ENCODE measurements around the gene SEC61G. TPM values are rescaled to one million over a fixed set of nuclear protein-coding genes. Genes with fewer than 3 reads are reported as not detected.

The SEC61G gene
- polyA plus RNA-seq, 2 of the 4 experiments (the other 2 are of a cell fraction): 356 to 421 TPM

DNA sequence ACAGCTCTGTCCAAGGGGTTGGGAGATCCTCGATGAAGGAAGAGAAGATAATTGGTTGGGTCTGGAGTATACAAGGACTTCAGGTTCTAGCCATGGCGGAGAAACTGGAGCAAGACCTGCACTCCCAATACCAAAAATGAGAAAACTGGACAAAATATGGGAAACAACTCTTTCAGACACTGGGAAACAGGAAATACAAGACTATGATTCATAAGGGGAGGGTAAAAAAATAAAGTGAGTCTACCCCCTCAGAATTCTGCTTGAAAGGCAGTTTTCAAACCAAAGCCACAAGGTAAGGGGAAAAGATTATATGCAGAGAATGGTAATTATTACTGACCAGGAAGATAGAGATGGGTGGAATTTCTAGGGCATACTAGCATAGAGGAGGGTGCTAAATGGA is 10.2 kb upstream of the SEC61G start:
- Histone ChIP-seq H3K4me2 (no peak overlapping the region), H3K27ac (no peak overlapping the region), H3K4me3 (no peak overlapping the region), H3K4me1 (peaks cover 6% of the 10 kb centered on the region; the same call in 2 of the 3 replicates), H3K9me3 (no peaks in the 10 kb centered on the region)
- FAIRE-seq: no peak
- 67% methylated on average over 2 of the region's 2 CpGs for WGBS (ENCODE audit: missing lambda C conversion rate)
- TF ChIP-seq RFX5 (IDR thresholded peaks at IDR 0.05) (no peak), POLR2A (IDR thresholded peaks at IDR 0.05; ENCODE audit: low read length) (no peak), ESRRA (IDR thresholded peaks at IDR 0.05; ENCODE audit: borderline replicate concordance, low read length) (no peak), HDAC2 (IDR thresholded peaks at IDR 0.05) (no peak), MYC (IDR thresholded peaks at IDR 0.05; ENCODE audit: borderline replicate concordance, low read length) (no peak), MAFK (IDR thresholded peaks at IDR 0.05; ENCODE audit: partially characterized antibody) (peak; percentile 25), EP300 (IDR thresholded peaks at IDR 0.05) (no peak), SREBF2 (IDR thresholded peaks at IDR 0.05) (no peak)
- DNase-seq (ENCODE audit: low read depth in 1 of 2, low spot score in 1 of 2): no peak
- no peak for ATAC-seq
- CTCF ChIA-PET: interaction anchor here (1.1 to 33.9 kb wide), 3 partner anchors 287 to 501 kb away, joined by 4 to 742 read pairs (median 4); no protein-coding TSS in a partner anchor
- POLR2A ChIA-PET: interaction anchor here (1.6 kb wide), 1 partner anchor 10 kb away, joined by 6 read pairs; the partner anchor contains the start of gene SEC61G

DNA sequence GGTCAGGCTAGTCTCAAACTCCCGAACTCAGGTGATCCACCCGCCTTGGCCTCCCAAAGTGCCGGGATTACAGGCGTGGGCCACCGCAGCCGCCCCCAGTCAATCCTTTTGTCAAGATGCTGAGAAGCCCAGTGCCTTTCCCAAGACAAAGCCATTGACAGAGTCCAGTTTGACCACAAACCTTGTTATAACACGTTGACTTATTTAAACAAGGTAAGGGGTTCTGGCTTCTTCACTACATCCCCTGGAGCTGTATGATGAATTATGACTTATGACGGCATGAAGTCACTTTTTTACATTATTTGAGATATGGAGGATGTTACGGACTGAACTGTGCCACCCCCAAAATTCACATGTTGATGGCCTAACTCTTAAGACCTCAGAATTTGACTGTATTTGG is 5.8 kb upstream of the SEC61G start:
- FAIRE-seq: no peak
- Histone ChIP-seq H3K9me3 (no peaks in the 10 kb centered on the region), H3K4me1 (0 out of 3 replicates have a peak, but pooled peaks cover 4% of the 10 kb centered on the region), H3K27ac (no peak overlapping the region), H3K4me3 (no peak overlapping the region), H3K4me2 (no peak overlapping the region)
- TF ChIP-seq RARB (CRISPR knock-in tag; IDR thresholded peaks at IDR 0.05) (no peak), MAFK (IDR thresholded peaks at IDR 0.05; ENCODE audit: partially characterized antibody) (no peak), MAZ (IDR thresholded peaks at IDR 0.05; ENCODE audit: borderline replicate concordance, low read depth, low read length) (no peak), ZNF302 (CRISPR knock-in tag; IDR thresholded peaks at IDR 0.05) (no peak), CHD2 (IDR thresholded peaks at IDR 0.05; ENCODE audit: low read length, partially characterized antibody) (no peak), KDM1A (IDR thresholded peaks at IDR 0.05; ENCODE audit: low read depth) (no peak), FOSL2 (IDR thresholded peaks at IDR 0.05) (no peak), FOSL2 (CRISPR knock-in tag; IDR thresholded peaks at IDR 0.05) (no peak), HOXA7 (CRISPR knock-in tag; IDR thresholded peaks at IDR 0.05) (no peak), NFE2L2 (conservative IDR thresholded peaks at IDR 0.05; ENCODE audit: low read length) (no peak), BHLHE40 (IDR thresholded peaks at IDR 0.05; ENCODE audit: low read depth, low read length) (no peak)
- no peak for ATAC-seq
- ChIA-PET POLR2A (no interaction called here), CTCF (interaction anchor here (1.7 to 33.9 kb wide), 2 partner anchors 9 to 486 kb away, joined by 4 to 742 read pairs; no protein-coding TSS in a partner anchor)
- DNase-seq (ENCODE audit: low read depth in 1 of 2, low spot score in 1 of 2): no peak
- 86% methylated on average over 9 of the region's 9 CpGs for WGBS (ENCODE audit: missing lambda C conversion rate)

DNA sequence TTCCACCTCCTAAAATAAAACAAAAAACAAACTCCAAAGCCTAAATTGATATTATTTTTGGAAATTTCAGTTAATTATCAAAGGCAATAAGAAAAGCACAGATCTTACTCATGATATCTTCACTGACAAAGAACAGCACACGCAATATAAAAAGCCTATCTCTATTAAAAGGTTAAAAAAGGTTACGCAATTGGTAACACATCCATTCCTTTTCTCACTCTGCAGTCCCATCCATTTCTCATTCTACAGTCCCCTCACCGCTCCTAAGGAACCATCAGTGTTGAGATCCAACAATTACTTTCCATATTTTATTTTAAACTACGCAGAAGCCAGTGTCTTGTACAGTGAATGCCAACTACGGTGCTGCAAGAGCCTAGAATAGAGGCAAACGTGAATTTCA is 1.3 kb downstream of the SEC61G start:
- WGBS (ENCODE audit: missing lambda C conversion rate): 63% methylated on average over 6 of the region's 6 CpGs
- H3K4me2 ChIP-seq: peak overlapping the region; percentile 91
- FAIRE-seq: no peak
- TF ChIP-seq CEBPB (IDR thresholded peaks at IDR 0.05): peak; percentile 75 to 76; a peak in 3 of 4 replicates
- TF ChIP-seq, protein P1, sequence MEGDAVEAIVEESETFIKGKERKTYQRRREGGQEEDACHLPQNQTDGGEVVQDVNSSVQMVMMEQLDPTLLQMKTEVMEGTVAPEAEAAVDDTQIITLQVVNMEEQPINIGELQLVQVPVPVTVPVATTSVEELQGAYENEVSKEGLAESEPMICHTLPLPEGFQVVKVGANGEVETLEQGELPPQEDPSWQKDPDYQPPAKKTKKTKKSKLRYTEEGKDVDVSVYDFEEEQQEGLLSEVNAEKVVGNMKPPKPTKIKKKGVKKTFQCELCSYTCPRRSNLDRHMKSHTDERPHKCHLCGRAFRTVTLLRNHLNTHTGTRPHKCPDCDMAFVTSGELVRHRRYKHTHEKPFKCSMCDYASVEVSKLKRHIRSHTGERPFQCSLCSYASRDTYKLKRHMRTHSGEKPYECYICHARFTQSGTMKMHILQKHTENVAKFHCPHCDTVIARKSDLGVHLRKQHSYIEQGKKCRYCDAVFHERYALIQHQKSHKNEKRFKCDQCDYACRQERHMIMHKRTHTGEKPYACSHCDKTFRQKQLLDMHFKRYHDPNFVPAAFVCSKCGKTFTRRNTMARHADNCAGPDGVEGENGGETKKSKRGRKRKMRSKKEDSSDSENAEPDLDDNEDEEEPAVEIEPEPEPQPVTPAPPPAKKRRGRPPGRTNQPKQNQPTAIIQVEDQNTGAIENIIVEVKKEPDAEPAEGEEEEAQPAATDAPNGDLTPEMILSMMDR (IDR thresholded peaks at IDR 0.05): no peak
- no peak for DNase-seq (ENCODE audit: low read depth in 1 of 2, low spot score in 1 of 2)
- H3K9me3 ChIP-seq: no peaks in the 10 kb centered on the region
- ChIA-PET CTCF (interaction anchor here (6.7 to 33.9 kb wide), 2 partner anchors 17 to 493 kb away, joined by 64 to 742 read pairs; no protein-coding TSS in a partner anchor), POLR2A (no interaction called here)
- peak overlapping the region; percentile 93 to 100; a peak in 4 of 6 replicates for H3K27ac ChIP-seq
- ATAC-seq: no peak
- peak overlapping the region; percentile 79 for H3K4me3 ChIP-seq
- H3K4me1 ChIP-seq: peaks cover 13% of the 10 kb centered on the region; the same call in 2 of the 3 replicates

DNA sequence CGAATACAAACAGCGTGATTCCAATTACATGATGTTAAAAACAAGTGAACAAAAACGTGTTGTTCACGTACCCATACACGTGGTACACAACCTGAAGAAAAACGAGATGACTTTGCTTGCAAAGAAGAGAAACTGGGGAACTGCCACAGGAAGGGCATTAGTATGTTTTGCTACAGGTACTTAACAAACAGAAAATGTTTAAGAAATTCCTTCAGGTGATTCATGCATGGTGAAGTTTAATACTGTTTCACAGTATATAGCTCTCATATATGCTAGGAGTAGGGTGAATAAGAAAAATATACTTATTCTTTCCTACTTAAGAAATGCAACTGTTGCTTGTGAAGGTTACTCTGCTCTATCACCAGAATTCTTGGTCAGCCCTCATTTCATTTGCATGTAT is 9.8 kb downstream of the SEC61G start:
- Histone ChIP-seq H3K4me2 (no peak overlapping the region), H3K4me1 (no peaks in the 10 kb centered on the region), H3K27ac (no peak overlapping the region), H3K9me3 (no peaks in the 10 kb centered on the region), H3K4me3 (no peak overlapping the region)
- POLR2A ChIA-PET: interaction anchor here (3.2 kb wide), 1 partner anchor 10 kb away, joined by 19 read pairs; the partner anchor contains the start of gene SEC61G
- FAIRE-seq (no peak), DNase-seq (ENCODE audit: low read depth in 1 of 2, low spot score in 1 of 2) (no peak), ATAC-seq (no peak)
- CTCF ChIA-PET: interaction anchor here (0.6 to 1.1 kb wide), 3 partner anchors 24 to 182 kb away, joined by 3 read pairs; no protein-coding TSS in a partner anchor
- TF ChIP-seq FOSL2 (IDR thresholded peaks at IDR 0.05): no peak
- no peak for TF ChIP-seq FOSL2 (CRISPR knock-in tag; IDR thresholded peaks at IDR 0.05)
- no peak for TF ChIP-seq RCOR1 (IDR thresholded peaks at IDR 0.05; ENCODE audit: low read depth, low read length)
- no peak for TF ChIP-seq ZC3H11A (IDR thresholded peaks at IDR 0.05)
- WGBS (ENCODE audit: missing lambda C conversion rate): 65% methylated on average over 6 of the region's 6 CpGs
